ENCODE data around the gene GPBAR1. TPM values are rescaled to one million over a fixed set of nuclear protein-coding genes. Genes with fewer than 3 reads are reported as not detected.

The GPBAR1 gene
- total and polyA plus RNA-seq, 9 of the 15 experiments (the other 6 are each of a cell fraction or from before 2014, with no cell fraction given) = not detected

DNA sequence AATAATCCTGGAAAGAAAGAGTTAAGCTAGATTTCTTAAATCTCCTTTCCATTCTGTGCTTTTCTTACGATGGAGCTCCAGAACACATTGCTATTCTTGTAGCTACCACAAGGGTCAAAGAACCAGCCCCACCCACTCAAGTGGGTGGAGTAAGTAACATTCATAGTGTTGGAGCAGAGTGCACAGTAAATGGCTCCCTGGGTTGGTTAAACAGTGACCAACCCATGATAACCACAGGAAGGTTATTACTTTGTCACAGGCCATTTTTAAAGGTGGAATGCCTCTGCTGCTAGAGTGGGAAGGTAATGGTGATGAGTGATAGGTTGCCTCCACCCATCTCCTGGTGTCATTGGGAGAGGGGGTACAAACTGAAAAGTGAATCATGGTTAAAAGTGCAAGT is 29.9 kb upstream of the GPBAR1 start (continued):
- no peak for TF ChIP-seq ZNF324 (CRISPR knock-in tag; IDR thresholded peaks at IDR 0.05)
- TF ChIP-seq PHF8 (IDR thresholded peaks at IDR 0.05; ENCODE audit: borderline replicate concordance, low read length) = no peak
- no peak for TF ChIP-seq ESRRA (IDR thresholded peaks at IDR 0.05; ENCODE audit: borderline replicate concordance, low read depth)
- TF ChIP-seq NR3C1 (CRISPR knock-in tag; IDR thresholded peaks at IDR 0.05) = no peak
- no peak for TF ChIP-seq PTTG1 (tag; IDR thresholded peaks at IDR 0.05; ENCODE audit: low read depth)
- no peak for TF ChIP-seq ZNF395 (CRISPR knock-in tag; IDR thresholded peaks at IDR 0.05)
- no peak for TF ChIP-seq PCBP2 (IDR thresholded peaks at IDR 0.05; ENCODE audit: low read depth, low read length, poor library complexity, severe bottlenecking)

- Histone ChIP-seq H3K9me3 (replicated peaks; ENCODE audit: control insufficient read depth, insufficient read depth, low read depth, low read length) (no peaks in the 10 kb centered on the region), H3K79me2 (ENCODE audit: control insufficient read depth, insufficient read depth, low read length) (no peaks in the 10 kb centered on the region), H3K27me3 (ENCODE audit: control insufficient read depth in 2 of 2, insufficient read depth in 2 of 2, low read length in 2 of 2) (no peaks in the 10 kb centered on the region), H3K4me3 (no peak overlapping the region), H2AFZ (ENCODE audit: low read depth, low read length) (no peak overlapping the region), H3K9me1 (ENCODE audit: control insufficient read depth, insufficient read depth, low read length) (no peaks in the 10 kb centered on the region), H3K4me1 (replicated peaks in 1 of 2; ENCODE audit: control insufficient read depth in 2 of 2, insufficient read depth in 2 of 2, low read length in 2 of 2) (no peaks in the 10 kb centered on the region; a peak in 1 of 5 replicates), H3K36me3 (ENCODE audit: control insufficient read depth, insufficient read depth, low read length) (peaks cover 79% of the 10 kb centered on the region), H3K9ac (ENCODE audit: insufficient read depth in 1 of 2, low read depth in 2 of 2, low read length in 2 of 2) (no peak overlapping the region), H3K4me2 (ENCODE audit: insufficient read depth, low read length) (no peak overlapping the region), H4K20me1 (replicated peaks; ENCODE audit: control insufficient read depth, insufficient read depth, low read length) (no peaks in the 10 kb centered on the region), H3K27ac (ENCODE audit: extremely low read depth, low read depth, low read length) (no peak overlapping the region)
- FAIRE-seq = peak; percentile 26
- POLR2A ChIA-PET = interaction anchor here (0.7 to 2.0 kb wide), 3 partner anchors 8 to 757 kb away, joined by 3 to 8 read pairs (median 3); no protein-coding TSS in a partner anchor
- no peak for ATAC-seq
- intact Hi-C loops (cut with micrococcal nuclease) = no loop called here
- BruUV-seq (replicated peaks) = no TSS peak
- WGBS (ENCODE audit: insufficient coverage, low coverage, missing lambda C conversion rate) = 92% methylated on average over 4 of the region's 4 CpGs
- no peak for DNase-seq (ENCODE audit: extremely low read depth in 1 of 4, low spot score in 3 of 4)
- in situ Hi-C loops (cut with MboI) = no loop called here
- CTCF ChIA-PET (ENCODE audit: low intra/inter-chr PET ratio) = no interaction called here
- TF ChIP-seq, protein P1, sequence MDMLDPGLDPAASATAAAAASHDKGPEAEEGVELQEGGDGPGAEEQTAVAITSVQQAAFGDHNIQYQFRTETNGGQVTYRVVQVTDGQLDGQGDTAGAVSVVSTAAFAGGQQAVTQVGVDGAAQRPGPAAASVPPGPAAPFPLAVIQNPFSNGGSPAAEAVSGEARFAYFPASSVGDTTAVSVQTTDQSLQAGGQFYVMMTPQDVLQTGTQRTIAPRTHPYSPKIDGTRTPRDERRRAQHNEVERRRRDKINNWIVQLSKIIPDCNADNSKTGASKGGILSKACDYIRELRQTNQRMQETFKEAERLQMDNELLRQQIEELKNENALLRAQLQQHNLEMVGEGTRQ (CRISPR knock-in tag; IDR thresholded peaks at IDR 0.05) = no peak
- TF ChIP-seq ZNF764 (CRISPR knock-in tag; IDR thresholded peaks at IDR 0.05; ENCODE audit: low read depth) = no peak
- no peak for TF ChIP-seq PCBP2 (IDR thresholded peaks at IDR 0.05; ENCODE audit: low read depth, low read length, poor library complexity, severe bottlenecking)
- TF ChIP-seq HDAC6 (IDR thresholded peaks at IDR 0.05; ENCODE audit: low read depth, low read length) = no peak
Measured at GRCh38 chr2:218233543-218233942, 27.3 kb upstream of the GPBAR1 start.

All from K562 (cell line).